Karpas-422 (cell line): ENCODE measurements around the gene CTNNBIP1. TPM values are rescaled to one million over a fixed set of nuclear protein-coding genes. Genes with fewer than 3 reads are reported as not detected.

Experiments
- DNase-seq: peaks from one replicate; pipeline ENCODE4 v3.0.0-alpha.2; 2015
- H2AFZ ChIP-seq: fragments of 200-600 bp; sonication (generic); 2 replicates; pipeline ENCODE4 v1.6.1; 2014; ENCODE audit warnings: antibody characterized with exemption, low read length, mixed read lengths
- H3K27ac ChIP-seq: fragments of 200-600 bp; sonication (generic); 2 replicates; pipeline ENCODE4 v1.5.1; 2014; ENCODE audit warnings: mild to moderate bottlenecking, low read length, moderate library complexity
- H3K27me3 ChIP-seq: fragments of 200-600 bp; sonication (generic); 2 replicates; pipeline ENCODE4 v1.6.1; 2014; ENCODE audit warnings: low read length, mixed read lengths
- H3K36me3 ChIP-seq: fragments of 200-600 bp; sonication (generic); 2 replicates; pipeline ENCODE4 v1.6.1; 2014; ENCODE audit warnings: low read length, mixed read lengths; ENCODE audit not compliant: insufficient read depth
- H3K4me1 ChIP-seq: fragments of 200-600 bp; sonication (generic); 2 replicates; pipeline ENCODE4 v1.6.1; 2014; ENCODE audit warnings: mild to moderate bottlenecking, low read length, mixed read lengths
- H3K4me2 ChIP-seq: fragments of 200-600 bp; sonication (generic); 2 replicates; pipeline ENCODE4 v1.6.1; 2014; ENCODE audit warnings: low read length, low read depth, mild to moderate bottlenecking; ENCODE audit not compliant: poor library complexity, severe bottlenecking
- H3K4me3 ChIP-seq: fragments of 200-600 bp; sonication (generic); 2 replicates; pipeline ENCODE4 v1.5.1; 2014; ENCODE audit warnings: mild to moderate bottlenecking, antibody characterized with exemption, low read length, mixed read lengths
- H3K79me2 ChIP-seq: fragments of 200-600 bp; sonication (generic); 2 replicates; pipeline ENCODE4 v1.6.1; 2014; ENCODE audit warnings: mild to moderate bottlenecking, low read length, mixed read lengths
- H3K9ac ChIP-seq: fragments of 200-600 bp; sonication (generic); 2 replicates; pipeline ENCODE4 v1.6.0; 2014; ENCODE audit warnings: low read length
- H3K9me2 ChIP-seq: fragments of 200-600 bp; sonication (generic), shearing (Covaris generic); replicated peaks from 2 replicates; pipeline ENCODE4 v1.6.0; 2014; ENCODE audit warnings: mild to moderate bottlenecking, low read length, moderate library complexity; ENCODE audit not compliant: insufficient read depth
- H3K9me3 ChIP-seq: fragments of 300-700, 200-600 bp; sonication (generic); 2 replicates; pipeline ENCODE4 v1.6.1; 2014; ENCODE audit warnings: low read length, mixed read lengths
- H4K20me1 ChIP-seq: fragments of 200-600 bp; sonication (generic); 2 replicates; pipeline ENCODE4 v1.6.1; 2014; ENCODE audit warnings: mild to moderate bottlenecking, antibody characterized with exemption, low read length, low read depth; ENCODE audit not compliant: insufficient read depth
- total RNA-seq: library from RNA; depleted of rRNA; stranded (reverse); fragments of >200 nt; shearing (Covaris generic); gene quantifications from 2 replicates; pipeline ENCODE4 v1.2.3, GENCODE V29; 2014; ENCODE audit warnings: low replicate concordance

Gene CTNNBIP1
- total RNA-seq, 1 experiment from 2014 or later, result 4.2 TPM

- no peak overlapping the region for H2AFZ ChIP-seq
- H3K27me3 ChIP-seq, result no peaks in the 10 kb centered on the region
- H3K9ac ChIP-seq, result no peak overlapping the region
- H4K20me1 ChIP-seq, result peaks cover 25% of the 10 kb centered on the region
- H3K4me2 ChIP-seq, result peak overlapping the region; percentile 82
- no peaks in the 10 kb centered on the region for H3K9me3 ChIP-seq
- peaks cover 53% of the 10 kb centered on the region for H3K4me1 ChIP-seq
- no peaks in the 10 kb centered on the region for H3K9me2 ChIP-seq
- H3K79me2 ChIP-seq, result peaks cover 77% of the 10 kb centered on the region
- peak overlapping the region; percentile 32 for H3K27ac ChIP-seq
- H3K4me3 ChIP-seq, result peak overlapping the region; percentile 94
- no peaks in the 10 kb centered on the region; the same call in 1 of the 2 replicates for H3K36me3 ChIP-seq
- no peak for DNase-seq
Measured at GRCh38 chr1:9820521-9820920, 89.5 kb downstream of the CTNNBIP1 start.

DNA sequence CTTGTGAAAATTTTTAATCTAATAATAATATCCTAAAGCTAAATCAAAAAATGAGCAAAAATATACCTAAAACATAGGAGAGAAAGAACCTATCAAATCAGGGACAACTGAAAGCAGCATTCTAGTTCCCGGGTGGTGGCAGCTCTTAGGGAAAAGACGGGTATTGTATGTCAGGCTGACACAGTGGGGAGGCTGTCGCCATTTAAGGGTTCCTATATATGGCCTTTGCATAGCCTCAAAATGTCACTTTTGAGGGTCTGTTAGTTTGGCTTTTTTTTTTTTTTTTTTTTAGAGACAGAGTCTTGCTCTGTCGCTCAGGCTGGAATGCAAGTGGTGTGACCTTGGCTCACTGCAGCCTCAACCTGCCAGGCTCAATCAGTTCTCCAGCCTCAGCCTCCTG, 92.3 kb downstream of the CTNNBIP1 start:
- no peaks in the 10 kb centered on the region for H3K9me3 ChIP-seq
- H3K9me2 ChIP-seq, result no peaks in the 10 kb centered on the region
- H3K27ac ChIP-seq, result no peak overlapping the region
- H3K27me3 ChIP-seq, result no peaks in the 10 kb centered on the region
- H3K36me3 ChIP-seq, result no peaks in the 10 kb centered on the region; the same call in 1 of the 2 replicates
- H3K4me3 ChIP-seq, result no peak overlapping the region
- peaks cover 100% of the 10 kb centered on the region for H3K79me2 ChIP-seq
- DNase-seq, result no peak
- H2AFZ ChIP-seq, result no peak overlapping the region
- H3K9ac ChIP-seq, result no peak overlapping the region
- H3K4me1 ChIP-seq, result peaks cover 66% of the 10 kb centered on the region
- peaks cover 25% of the 10 kb centered on the region for H4K20me1 ChIP-seq
- no peak overlapping the region for H3K4me2 ChIP-seq

- H3K9me2 ChIP-seq, result no peaks in the 10 kb centered on the region
- no peak overlapping the region for H3K4me2 ChIP-seq
- peaks cover 100% of the 10 kb centered on the region for H3K79me2 ChIP-seq
- no peak overlapping the region for H2AFZ ChIP-seq
- H4K20me1 ChIP-seq, result peaks cover 16% of the 10 kb centered on the region
- H3K9ac ChIP-seq, result no peak overlapping the region
- DNase-seq, result no peak
- no peak overlapping the region for H3K4me3 ChIP-seq
- no peaks in the 10 kb centered on the region for H3K27me3 ChIP-seq
- H3K36me3 ChIP-seq, result no peaks in the 10 kb centered on the region; the same call in 1 of the 2 replicates
- H3K4me1 ChIP-seq, result peaks cover 61% of the 10 kb centered on the region
- H3K27ac ChIP-seq, result no peak overlapping the region
- no peaks in the 10 kb centered on the region for H3K9me3 ChIP-seq
Measured at GRCh38 chr1:9816199-9816598, 93.9 kb downstream of the CTNNBIP1 start.

- Histone ChIP-seq H3K4me1 (peaks cover 53% of the 10 kb centered on the region), H3K36me3 (no peaks in the 10 kb centered on the region; the same call in 1 of the 2 replicates), H3K27ac (peak overlapping the region; percentile 22; the same call in 1 of the 2 replicates), H3K4me3 (no peak overlapping the region), H3K4me2 (no peak overlapping the region), H4K20me1 (peaks cover 21% of the 10 kb centered on the region), H2AFZ (no peak overlapping the region), H3K9ac (no peak overlapping the region), H3K79me2 (peaks cover 99% of the 10 kb centered on the region), H3K9me2 (no peaks in the 10 kb centered on the region), H3K9me3 (no peaks in the 10 kb centered on the region), H3K27me3 (no peaks in the 10 kb centered on the region)
- DNase-seq, result no peak
Measured at GRCh38 chr1:9815150-9815549, 94.9 kb downstream of the CTNNBIP1 start.

DNA sequence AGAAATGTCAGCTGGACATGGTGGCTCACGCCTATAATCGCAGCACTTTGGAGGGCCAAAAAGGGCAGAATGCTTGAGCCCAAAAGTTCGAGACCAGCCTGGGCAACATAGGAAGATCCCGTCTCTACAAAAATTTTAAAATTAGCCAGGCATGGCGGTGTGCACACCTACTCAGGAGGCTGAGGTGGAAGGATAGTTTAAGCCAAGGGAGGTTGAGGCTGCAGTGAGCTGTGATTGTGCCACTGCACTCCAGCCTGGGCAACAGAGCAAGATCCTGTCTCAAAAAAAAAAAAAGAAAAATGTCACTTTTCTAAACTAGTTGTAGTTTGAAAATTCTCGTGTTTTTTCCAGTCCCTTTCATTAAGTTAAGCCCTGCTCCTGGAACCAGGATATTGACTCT, 95.5 kb downstream of the CTNNBIP1 start:
- H3K27ac ChIP-seq, result peak overlapping the region; percentile 22; the same call in 1 of the 2 replicates
- H3K9ac ChIP-seq, result no peak overlapping the region
- no peaks in the 10 kb centered on the region for H3K9me2 ChIP-seq
- H2AFZ ChIP-seq, result no peak overlapping the region
- H3K4me3 ChIP-seq, result no peak overlapping the region
- no peaks in the 10 kb centered on the region; the same call in 1 of the 2 replicates for H3K36me3 ChIP-seq
- H3K4me2 ChIP-seq, result no peak overlapping the region
- peaks cover 49% of the 10 kb centered on the region for H3K4me1 ChIP-seq
- DNase-seq, result no peak
- peaks cover 21% of the 10 kb centered on the region for H4K20me1 ChIP-seq
- H3K9me3 ChIP-seq, result no peaks in the 10 kb centered on the region
- peaks cover 98% of the 10 kb centered on the region for H3K79me2 ChIP-seq
- no peaks in the 10 kb centered on the region for H3K27me3 ChIP-seq

GRCh38 chr1:9811239-9811966, 98.7 kb downstream of the CTNNBIP1 start:
- no peaks in the 10 kb centered on the region for H3K9me2 ChIP-seq
- H3K4me3 ChIP-seq, result no peak overlapping the region
- no peak overlapping the region for H2AFZ ChIP-seq
- H3K79me2 ChIP-seq, result peaks cover 98% of the 10 kb centered on the region
- H3K4me2 ChIP-seq, result no peak overlapping the region
- no peaks in the 10 kb centered on the region for H3K9me3 ChIP-seq
- no peak overlapping the region for H3K27ac ChIP-seq
- H3K27me3 ChIP-seq, result no peaks in the 10 kb centered on the region
- DNase-seq, result no peak
- H3K36me3 ChIP-seq, result no peaks in the 10 kb centered on the region
- peaks cover 40% of the 10 kb centered on the region for H4K20me1 ChIP-seq
- H3K4me1 ChIP-seq, result peaks cover 51% of the 10 kb centered on the region
- no peak overlapping the region for H3K9ac ChIP-seq

DNA sequence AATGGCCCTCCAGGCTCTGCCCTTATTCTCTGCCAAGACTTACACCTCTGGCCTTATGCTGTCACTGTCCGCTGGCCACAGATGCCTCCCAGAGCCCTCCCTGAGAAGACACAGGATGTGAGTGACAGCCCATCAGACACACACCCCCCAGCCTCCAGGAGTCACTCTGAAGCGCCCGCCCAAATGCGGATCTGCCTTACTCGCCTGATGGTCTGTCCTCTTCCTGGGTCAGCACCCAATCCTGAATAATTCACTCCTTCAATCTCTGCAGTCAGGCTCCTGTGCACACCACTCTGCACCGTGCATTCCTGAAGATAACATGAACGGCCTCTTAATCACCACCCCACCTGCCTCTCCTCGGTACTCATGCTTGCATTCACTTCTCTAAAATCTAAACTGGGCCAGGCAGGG, 101.0 kb downstream of the CTNNBIP1 start:
- H3K79me2 ChIP-seq, result peaks cover 96% of the 10 kb centered on the region
- no peaks in the 10 kb centered on the region for H3K27me3 ChIP-seq
- peaks cover 29% of the 10 kb centered on the region for H4K20me1 ChIP-seq
- DNase-seq, result no peak
- H3K4me1 ChIP-seq, result peaks cover 31% of the 10 kb centered on the region
- H3K9me2 ChIP-seq, result no peaks in the 10 kb centered on the region
- H3K9ac ChIP-seq, result no peak overlapping the region
- H3K4me2 ChIP-seq, result no peak overlapping the region
- H3K9me3 ChIP-seq, result no peaks in the 10 kb centered on the region
- no peak overlapping the region for H3K27ac ChIP-seq
- H2AFZ ChIP-seq, result no peak overlapping the region
- H3K4me3 ChIP-seq, result no peak overlapping the region
- H3K36me3 ChIP-seq, result no peaks in the 10 kb centered on the region

DNA sequence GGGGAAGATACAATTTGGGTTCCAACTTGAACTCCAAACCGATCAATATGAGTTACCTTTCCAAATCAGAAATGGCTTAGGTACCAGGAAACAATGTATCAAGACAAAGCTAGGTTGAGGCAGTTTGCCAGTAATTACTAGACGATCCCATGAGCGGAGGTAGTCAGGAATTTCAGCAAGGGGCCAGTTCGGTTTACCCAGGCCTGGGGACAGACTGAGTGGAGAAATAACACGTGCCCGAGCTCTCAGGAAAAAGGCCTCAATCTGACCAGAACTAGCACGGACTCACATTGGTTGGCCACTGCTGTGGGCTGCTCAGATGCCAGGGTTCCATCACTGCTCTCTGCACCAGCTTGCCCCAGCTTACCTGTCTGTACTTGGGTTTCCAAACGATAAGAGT, 101.6 kb downstream of the CTNNBIP1 start:
- Histone ChIP-seq H3K79me2 (peaks cover 96% of the 10 kb centered on the region), H3K27ac (no peak overlapping the region), H3K27me3 (no peaks in the 10 kb centered on the region), H3K4me2 (no peak overlapping the region), H3K36me3 (no peaks in the 10 kb centered on the region), H3K9me2 (no peaks in the 10 kb centered on the region), H2AFZ (no peak overlapping the region), H3K4me3 (no peak overlapping the region), H3K4me1 (peaks cover 25% of the 10 kb centered on the region), H3K9me3 (no peaks in the 10 kb centered on the region), H4K20me1 (peaks cover 29% of the 10 kb centered on the region), H3K9ac (no peak overlapping the region)
- DNase-seq, result no peak
